Spleen (tissue), 7 donors: ENCODE measurements around the gene GDAP1L1.

ENCODE experiments used
- POLR2A ChIP-seq, 3 donors: fragments of 450-650 bp; IDR thresholded peaks; one replicate each; pipeline ENCODE4 v1.5.1; 2017; ENCODE audit warnings: antibody characterized with exemption in 3 of 3, mild to moderate bottlenecking in 1 of 3
- POLR2AphosphoS5 ChIP-seq, 3 donors: sonication (generic); formaldehyde crosslinking; IDR thresholded peaks; one replicate each; pipeline ENCODE4 v1.5.1; 2017; ENCODE audit warnings: antibody characterized with exemption in 3 of 3
- TF ChIP-seq, protein P1 (sequence below), 11 experiments: fragments of 200-600 bp in 7 of 11; fragments of 450-650 bp in 4 of 11; sonication (generic) in 4 of 11; IDR thresholded peaks in 8 of 11; conservative IDR thresholded peaks in 3 of 11; 1 replicate in 7 of 11; 2 replicates in 4 of 11; pipeline versions ENCODE4 v1.4.0 to v1.8.0; 2016 to 2021; ENCODE audit warnings: antibody characterized with exemption in 11 of 11, inconsistent platforms in 4 of 11, mild to moderate bottlenecking in 1 of 11
- donor health status: DM: no; HTN: no; CAD: no; lungs with moderate emphysema.
- donor health status: DM: no; HTN: no; CAD: no.
- donor health status: DM: no; HTN: no; CAD: no.

DNA sequence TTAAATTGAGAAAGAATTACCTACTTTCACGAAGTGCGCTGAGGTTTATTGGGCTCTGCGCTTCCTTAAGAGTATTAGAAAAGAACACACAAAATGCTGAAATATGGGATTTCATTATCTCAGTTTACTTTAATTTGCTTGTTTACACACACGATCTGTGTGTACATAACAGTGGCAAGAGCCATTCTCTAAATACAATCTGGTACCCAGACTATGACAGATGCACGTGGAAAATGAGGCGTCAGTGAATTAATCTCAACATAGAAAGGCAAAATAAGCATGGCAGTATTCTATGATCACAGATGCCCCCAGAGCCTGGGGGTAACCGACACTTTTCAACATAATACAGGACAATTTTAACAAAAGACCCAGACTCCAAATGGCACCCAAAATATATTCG is 55.6 kb downstream of the GDAP1L1 start:
- no peak for TF ChIP-seq POLR2A (IDR thresholded peaks at IDR 0.05)
- TF ChIP-seq POLR2AphosphoS5 (IDR thresholded peaks at IDR 0.05): no peak
- TF ChIP-seq, protein P1, sequence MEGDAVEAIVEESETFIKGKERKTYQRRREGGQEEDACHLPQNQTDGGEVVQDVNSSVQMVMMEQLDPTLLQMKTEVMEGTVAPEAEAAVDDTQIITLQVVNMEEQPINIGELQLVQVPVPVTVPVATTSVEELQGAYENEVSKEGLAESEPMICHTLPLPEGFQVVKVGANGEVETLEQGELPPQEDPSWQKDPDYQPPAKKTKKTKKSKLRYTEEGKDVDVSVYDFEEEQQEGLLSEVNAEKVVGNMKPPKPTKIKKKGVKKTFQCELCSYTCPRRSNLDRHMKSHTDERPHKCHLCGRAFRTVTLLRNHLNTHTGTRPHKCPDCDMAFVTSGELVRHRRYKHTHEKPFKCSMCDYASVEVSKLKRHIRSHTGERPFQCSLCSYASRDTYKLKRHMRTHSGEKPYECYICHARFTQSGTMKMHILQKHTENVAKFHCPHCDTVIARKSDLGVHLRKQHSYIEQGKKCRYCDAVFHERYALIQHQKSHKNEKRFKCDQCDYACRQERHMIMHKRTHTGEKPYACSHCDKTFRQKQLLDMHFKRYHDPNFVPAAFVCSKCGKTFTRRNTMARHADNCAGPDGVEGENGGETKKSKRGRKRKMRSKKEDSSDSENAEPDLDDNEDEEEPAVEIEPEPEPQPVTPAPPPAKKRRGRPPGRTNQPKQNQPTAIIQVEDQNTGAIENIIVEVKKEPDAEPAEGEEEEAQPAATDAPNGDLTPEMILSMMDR (IDR thresholded peaks at IDR 0.05 in 8 of 11, conservative IDR thresholded peaks at IDR 0.05 in 3 of 11): no peak
